HG03095 (cell line): ENCODE measurements around the gene CATSPERE.
"Not testable (repeated sequence)": the region's sequence is repeated elsewhere in the genome, so short reads cannot be mapped to it uniquely, and the experiment has no call there.

Experiments
- ATAC-seq: cut with Tn5 transposase; IDR thresholded peaks from one replicate; pipeline ENCODE4 v1.9.1; 2021; ENCODE audit warnings: moderate library complexity; ENCODE audit not compliant: unreplicated experiment

The CATSPERE gene

DNA sequence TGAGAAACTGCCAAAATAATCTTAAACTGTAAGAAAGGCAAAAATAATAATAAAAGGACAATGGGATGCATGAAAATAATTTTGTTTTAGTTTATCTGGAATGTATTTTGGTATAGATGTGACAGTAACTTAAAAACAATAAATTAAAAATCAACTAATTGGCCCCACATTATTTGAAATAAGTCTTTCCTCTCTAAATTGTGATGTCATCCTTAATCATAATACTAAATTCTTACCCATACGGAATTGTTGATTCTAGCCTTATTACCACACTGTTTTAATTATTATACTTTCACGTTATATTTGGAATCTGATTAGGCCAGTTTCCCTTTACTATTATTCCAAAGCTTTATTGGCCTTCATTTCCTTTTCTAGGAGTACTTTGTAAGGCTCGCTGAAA is 199.5 kb downstream of the CATSPERE start:
- no peak for ATAC-seq

DNA sequence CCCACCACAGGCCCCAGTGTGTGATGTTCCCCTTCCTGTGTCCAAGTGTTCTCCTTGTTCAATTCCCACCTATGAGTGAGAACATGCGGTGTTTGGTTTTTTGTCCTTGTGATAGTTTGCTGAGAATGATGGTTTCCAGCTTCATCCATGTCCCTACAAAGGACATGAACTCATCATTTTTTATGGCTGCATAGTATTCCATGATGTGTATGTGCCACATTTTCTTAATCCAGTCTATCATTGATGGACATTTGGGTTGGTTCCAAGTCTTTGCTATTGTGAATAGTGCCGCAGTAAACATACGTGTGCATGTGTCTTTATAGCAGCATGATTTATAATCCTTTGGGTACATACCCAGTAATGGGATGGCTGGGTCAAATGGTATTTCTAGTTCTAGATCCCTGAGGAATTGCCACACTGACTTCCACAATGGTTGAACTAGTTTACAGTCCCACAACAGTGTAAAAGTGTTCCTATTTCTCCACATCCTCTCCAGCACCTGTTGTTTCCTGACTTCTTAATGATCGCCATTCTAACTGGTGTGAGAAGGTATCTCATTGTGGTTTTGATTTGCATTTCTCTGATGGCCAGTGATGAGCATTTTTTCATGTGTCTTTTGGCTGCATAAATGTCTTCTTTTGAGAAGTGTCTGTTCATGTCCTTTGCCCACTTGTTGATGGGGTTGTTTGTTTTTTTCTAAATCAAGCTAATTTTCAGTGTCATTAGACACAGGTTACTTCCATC is 200.7 kb downstream of the CATSPERE start:
- not testable (repeated sequence) for ATAC-seq

DNA sequence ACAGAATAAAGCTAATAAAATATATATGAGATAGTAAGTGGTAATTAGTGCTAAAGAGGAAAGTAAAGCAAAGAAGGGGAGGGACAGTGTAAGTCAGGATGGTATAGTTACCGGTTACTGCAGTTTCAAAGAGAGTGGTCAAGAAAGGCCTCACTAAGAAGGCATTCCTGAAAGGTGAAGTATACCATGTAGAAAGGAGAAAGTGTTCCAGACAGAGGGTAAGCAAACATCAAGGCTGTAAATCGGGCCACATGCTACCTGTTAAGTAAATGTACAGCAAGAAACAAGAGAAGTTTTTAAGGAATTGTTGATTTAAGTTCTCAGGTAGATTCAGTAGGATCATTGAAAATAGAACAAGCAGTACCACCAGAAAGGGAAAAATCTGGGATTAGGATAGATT is 201.5 kb downstream of the CATSPERE start:
- ATAC-seq, result no peak

DNA sequence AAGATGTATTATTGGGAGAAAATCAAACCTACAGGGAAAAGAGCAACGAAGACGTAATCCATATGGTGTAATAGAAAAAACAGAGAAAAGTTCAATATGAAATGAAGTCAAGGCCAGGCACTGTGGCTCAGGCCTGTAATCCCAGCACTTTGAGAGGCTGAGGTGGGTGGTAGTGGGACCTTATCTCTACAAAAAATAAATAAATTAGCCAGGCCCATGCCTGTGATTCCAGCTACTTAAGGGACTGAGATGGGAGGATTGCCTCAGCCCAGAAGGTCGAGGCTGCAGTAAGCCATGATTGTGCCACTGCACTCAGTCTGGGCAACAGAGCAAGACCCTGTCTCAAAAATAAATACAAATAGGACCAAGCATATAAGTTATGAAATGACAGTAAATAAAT is 203.3 kb downstream of the CATSPERE start:
- no peak for ATAC-seq

DNA sequence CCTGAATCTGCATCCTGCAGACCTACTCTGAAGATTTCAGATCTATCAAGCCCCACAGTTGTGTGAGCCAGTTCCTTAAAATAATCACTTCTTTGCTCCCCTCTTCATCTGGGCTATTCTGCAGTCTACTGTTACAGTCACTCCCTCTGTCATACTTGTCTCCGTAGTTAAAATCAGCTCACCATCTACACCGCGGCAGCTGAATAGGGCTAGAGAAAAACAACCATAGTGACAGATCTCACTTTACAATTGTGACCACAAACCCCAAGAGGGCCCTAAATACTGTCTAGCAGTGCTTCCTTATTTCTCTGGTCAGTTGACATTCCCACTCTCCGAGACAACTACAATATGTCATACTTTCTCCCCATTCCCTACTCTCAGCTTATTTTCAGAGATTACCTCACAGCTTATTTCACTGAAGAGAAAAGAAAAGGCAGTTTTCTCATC is 204.7 kb downstream of the CATSPERE start:
- peak; percentile 86 for ATAC-seq

DNA sequence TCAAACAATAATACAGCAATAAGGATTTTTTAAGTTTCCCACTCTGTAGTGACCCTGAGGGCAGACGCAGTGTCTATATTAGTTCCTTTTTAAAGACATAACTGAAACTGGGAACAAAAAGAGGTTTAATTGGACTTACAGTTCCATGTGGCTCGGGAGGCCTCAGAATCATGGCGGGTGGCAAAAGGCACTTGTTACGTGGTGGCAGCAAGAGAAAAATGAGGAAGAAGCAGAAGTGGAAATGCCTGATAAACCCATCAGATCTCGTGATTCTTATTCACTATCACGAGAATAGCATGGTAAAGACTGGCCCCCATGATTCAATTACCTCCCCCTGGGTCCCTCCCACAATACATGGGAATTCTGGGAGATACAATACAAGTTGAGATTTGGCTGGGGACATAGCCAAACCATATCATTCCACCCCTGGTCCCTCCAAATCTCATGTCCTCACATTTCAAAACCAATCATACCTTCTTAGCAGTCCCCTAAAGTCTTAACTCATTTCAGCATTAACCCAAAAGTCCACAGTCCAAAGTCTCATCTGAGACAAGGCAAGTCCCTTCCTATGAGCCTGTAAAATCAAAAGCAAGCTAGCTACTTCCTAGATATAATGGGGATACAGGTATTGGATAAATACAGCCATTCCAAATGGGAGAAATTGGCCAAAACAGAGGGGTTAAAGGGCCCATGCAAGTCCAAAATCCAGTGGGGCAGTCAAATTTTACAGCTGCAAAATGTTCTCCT is 205.8 kb downstream of the CATSPERE start:
- not testable (repeated sequence) for ATAC-seq

DNA sequence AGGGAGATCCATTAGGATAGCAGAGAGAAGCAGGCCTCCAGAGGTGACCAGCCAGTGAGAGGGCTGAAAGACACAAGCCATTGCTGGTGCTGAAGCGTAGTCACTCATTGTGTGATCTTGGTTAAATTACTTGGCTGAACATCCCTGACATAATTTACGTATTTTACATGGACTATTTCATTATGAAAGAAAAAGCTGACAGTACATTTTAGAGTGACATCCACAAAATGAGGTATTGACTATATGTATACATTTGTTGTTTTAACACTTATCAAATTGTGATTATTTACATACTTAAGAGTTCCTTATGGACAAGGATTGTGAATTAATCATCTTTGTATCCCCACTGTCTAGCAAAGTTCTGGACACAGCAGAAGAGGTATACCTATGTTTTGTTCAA is 206.7 kb downstream of the CATSPERE start:
- ATAC-seq, result no peak

DNA sequence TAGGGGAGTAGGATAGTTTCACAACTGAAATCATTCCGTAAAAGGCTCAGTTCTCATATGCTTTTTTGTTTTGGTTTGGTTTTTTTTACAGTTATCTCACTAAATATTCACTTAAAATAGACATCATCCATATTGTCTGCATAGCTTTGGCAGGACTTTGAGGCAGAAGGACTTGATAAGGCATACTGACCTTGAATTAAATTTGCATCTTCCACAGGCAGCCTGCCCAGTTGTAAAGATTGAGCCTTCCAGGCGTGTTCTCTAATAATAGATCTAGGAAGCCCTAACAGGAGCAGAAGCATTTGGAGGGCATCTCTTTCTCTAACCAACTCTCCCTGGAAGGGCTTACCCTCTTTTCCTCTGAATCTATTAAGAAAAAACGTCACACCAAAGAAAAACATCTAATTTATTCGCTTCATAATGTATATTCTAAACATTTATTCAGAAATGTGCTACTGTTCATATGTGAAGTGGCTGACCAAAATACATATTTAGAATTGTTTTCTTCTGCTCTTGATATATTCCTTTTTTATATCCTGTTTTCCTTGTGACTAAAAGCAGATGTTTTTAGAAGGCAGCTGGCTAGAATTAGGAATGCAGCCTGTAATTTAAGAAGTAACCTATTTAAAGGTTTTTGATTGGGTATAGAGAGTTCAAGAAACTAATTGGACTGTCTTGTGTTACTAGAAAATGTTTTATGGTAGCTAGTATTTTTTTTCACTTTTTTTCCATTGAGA is 212.0 kb downstream of the CATSPERE start:
- ATAC-seq, result no peak

DNA sequence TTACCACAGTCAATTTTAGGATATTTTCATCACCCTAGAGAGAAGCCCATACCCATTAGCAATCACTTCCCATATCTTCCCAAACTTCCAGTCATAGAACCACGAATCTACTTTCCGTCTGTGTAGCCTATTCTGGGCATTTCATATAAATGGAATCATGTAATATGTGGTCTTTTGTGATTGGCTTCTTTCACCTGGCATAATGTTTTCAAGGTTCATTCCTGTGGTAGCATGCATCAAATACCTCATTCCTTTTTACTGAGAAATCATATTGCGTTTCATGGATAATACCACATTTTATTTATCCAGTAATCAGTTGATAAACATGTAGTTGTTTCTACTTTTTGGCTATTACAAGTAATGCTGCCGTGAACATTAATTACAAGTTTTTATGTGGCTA is 213.4 kb downstream of the CATSPERE start:
- ATAC-seq, result no peak

DNA sequence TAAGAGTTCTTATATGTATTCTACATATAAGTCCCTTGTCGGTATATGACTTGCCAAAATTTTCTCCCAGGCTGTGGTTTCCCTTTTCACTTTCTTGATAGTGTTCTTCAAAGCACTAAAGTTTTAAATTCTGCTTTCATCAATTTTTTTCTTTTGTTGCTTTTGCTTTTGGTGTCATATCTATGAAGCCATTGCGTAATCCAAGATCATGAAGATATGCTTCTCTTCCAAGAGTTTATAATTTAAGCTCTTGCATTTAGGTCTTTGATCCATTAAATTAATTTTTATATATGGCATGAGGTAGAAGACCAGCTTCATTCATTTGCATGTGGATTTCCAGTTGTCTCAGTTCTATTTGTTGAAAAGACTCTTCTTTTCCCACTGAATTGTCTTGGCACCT is 214.1 kb downstream of the CATSPERE start:
- no peak for ATAC-seq

DNA sequence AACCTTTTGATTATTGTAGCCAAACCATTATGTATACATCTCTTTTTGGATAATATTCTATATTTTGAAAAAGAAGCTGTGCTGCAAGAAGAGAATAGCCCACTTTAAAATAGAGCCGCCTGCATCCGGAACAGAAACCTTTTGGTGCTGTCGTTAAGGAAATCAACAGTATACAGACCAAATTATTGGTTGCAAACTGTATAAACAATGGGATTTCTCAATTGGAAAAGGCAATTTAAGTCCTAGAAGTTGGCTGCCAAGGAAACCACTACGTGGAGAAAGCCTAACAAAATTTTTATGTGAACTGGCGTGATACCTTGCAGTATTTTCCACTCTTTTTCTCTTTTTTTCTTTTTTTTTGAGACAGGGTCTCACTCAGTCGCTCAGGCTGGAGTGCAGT is 217.6 kb downstream of the CATSPERE start:
- no peak for ATAC-seq

DNA sequence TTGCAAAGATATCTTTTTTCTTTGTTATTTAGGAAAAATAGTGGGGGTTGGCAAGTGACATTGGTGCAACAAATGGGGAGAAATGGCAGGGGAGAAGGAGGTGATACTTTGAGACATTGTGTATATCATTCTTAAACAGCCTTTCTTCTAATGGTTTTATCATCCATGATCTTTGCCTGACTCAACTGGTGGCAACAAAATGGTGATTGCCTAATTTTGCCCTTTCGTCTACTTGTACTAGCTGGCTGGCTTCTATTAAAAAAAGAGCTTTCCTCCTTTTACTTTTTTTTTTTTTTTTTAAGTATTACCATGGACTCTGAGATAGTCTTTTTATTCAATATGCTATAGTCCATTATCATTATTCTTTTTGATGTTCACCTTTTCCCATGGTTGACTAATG is 219.6 kb downstream of the CATSPERE start:
- no peak for ATAC-seq

DNA sequence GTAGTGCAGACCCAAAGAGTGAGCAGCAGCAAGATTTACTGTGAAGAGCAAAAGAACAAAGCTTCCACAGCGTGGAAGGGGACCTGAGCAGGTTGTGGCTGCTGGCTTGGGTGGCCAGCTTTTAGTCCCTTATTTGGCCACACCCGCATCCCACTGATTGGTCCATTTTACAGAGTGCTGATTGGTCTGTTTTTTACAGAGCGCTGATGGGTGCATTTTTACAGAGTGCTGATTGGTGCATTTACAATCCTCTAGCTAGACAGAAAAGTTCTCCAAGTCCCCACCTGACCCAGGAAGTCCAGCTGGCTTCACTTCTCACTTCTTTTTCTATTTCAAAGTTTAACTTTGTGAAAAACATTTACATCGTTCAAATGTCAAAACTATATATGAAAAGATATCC is 221.0 kb downstream of the CATSPERE start:
- ATAC-seq, result not testable (repeated sequence)
